Brain pericyte (primary cell): ENCODE data around the gene RSL1D1.
"Not testable (repeated sequence)": the region's sequence is repeated elsewhere in the genome, so short reads cannot be mapped to it uniquely, and the experiment has no call there.

ENCODE experiments used
- DNase-seq: peaks from one replicate; pipeline ENCODE4 v3.0.0-alpha.2; 2012; ENCODE audit warnings: low read depth, low spot score

RSL1D1 gene

DNA sequence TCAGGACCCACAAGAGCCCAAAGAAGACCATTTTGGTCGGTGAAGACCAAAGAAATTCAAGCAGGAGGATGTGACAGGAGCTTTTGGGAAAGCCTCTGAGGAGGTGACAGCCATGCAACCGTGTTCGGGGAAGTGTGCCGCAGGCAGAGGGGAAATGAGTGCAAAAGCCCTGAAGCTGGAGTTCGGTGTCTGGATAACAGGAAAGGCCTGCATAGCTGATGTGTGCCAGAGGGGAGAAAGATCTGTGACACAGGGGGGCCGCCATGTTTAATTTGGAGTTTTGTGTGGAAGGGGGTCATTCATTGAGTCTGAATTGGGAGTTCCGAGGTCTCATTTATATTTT, 53.4 kb downstream of the RSL1D1 start:
- DNase-seq = no peak

DNA sequence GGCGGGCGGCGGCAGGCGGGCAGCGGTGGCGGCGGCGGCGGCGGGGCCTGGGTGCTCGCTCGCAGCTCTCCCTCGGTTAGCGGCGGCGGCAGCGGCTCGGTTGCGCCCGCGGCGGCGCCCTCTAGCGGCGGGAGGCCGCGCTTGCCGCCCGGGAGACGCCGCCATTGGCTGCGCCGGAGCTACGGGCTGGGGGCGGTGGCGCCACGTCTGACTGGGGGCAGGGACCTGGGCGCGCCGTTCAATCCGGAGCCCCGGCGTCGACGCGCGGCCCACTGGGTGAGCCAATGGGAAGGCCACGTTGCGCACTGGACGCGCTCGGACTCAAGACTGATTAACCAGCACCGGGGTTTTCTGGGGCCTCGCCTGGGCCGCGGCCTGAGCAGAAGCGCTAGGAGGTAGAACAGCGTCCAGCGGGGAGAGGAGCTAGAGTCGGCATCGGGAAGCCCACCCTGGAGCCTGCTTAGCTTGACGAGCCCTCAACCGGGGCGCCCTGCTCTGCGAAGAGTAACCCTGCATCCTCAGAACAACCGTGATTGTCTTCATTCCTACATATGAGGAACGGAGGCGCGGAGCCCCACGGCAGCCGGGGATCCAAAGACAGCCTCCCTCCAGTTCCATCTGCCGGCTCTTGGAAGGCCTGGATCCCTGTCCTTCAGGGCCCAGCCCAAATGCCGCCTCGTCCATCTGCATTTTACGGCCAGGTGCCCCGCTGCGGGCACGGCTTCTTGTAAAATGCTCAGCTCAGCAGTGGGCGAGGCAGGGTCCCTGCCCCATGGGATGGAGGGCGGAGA, 54.0 kb downstream of the RSL1D1 start, which contains the start of gene ZC3H7A:
Gene ZC3H7A (minus strand): TSS at position 93 of the 791 bp plus-strand sequence. CDS start 14,904 bp downstream, outside the sequence.
- DNase-seq = peak; percentile 89

DNA sequence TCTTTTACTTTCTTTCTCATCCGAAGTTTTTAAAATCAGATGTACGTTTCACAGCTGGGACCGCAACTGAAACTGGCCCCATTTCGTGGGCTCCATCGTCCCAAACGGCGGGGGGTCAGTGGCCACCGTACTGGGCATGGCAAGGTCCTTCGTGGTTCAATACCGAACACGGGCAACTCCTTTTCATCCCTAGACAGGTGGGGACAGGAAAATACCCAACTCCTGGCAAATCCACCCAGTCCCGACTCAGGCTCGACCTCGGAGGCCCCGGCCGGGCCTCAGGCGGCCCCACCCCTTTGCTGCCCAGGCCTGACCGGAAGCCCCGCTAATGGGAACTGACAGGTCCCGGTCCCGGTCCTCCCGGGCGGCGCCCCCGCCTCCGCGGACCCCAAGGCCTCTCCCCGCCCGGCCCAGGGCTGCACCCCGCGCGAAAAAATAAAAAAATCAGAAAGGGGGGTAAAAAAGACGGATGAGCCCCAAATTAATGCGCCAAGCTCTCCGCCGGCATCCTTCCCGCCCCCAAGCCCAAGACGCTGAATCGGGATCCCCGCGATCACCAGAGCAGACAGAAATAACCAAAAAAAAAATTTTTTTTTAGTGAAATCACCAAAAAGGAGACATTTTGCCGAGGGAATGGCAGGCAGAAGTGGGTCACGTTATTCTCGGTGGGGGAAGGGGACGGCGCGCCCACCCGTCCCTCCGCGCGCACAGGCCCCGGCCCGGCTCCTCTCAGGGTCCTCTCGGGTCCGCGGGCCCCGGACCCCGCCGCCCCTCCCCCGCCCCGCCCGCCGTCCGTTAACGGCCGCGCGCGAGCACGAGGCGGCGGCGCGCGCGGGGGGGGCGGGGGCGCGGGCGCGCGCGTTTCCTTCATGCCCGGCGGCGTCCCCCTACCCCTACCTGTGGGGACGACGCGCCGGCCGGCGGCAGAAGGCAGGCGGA, 54.8 kb downstream of the RSL1D1 start:
- no peak for DNase-seq

DNA sequence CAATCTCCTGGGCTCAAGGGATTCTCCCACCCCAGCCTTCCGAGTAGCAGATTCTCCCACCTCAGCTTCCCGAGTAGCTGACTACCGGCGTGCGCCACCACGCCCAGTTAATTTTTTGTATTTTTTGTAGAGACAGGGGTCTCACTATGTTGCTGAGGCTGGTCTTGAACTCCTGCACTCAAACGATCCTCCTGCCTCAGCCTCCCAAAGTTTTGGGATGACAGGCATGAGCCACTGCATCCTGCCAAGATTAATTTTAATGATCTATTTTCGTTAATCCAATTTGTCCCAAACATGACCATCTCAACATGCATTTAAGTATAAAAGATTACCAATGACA, 55.5 kb downstream of the RSL1D1 start:
- no peak for DNase-seq

DNA sequence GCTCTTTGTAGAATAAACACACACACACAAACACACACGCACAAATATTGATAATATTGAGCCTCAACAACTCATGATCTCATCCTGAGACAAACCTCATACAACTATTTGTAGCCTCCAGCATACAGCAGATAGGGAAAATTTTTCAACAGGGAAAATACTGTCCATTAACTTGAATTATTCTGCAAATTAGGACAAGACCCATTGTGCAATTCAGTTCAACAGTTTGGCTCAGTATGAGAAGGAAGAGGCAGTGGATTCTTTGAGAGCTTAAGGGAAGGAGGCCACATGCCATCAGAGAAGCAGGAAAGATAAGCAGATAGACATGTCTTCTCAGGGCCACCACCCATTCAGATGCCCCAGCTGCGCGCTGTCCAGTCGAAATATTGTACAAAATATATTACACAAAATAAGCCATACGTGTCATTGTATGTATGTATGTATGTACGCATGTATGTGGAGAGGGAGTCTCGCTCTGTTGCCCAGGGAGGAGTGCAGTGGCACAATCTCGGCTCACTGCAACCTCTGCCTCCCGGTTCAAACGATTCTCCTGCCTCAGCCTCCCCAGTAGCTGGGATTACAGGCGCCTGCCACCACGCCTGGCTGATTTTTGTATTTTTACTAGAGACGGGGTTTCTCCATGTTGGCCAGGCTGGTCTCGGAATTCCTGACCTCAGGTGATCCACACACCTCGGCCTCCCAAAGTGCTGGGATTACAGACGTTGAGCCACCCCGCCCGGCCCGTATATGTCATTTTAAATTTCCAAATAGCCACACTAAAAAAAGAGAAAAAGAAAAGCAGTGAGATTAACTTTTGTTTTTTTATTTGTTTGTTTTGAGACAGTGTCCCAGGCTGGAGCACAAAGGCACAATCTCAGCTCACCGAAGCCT, 56.1 kb downstream of the RSL1D1 start:
- no peak for DNase-seq

DNA sequence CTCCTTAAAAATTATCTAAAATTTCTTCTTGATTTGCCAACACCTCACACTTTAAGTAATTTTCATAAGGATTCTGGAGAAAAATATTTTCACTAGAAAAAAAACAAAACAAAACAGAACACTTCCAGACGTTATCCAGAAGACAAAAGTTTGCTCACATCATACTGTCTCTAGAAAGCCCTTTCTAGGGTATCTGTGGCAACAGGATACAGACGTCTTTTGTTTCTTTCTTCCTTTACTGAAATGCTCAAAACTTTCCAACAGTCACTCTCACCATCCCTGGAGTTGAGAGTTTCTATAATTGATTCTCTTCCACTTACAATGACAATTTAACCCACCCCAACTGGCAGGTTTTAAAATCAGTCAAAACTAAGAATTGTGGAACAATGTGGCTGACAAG, 56.9 kb downstream of the RSL1D1 start:
- no peak for DNase-seq

DNA sequence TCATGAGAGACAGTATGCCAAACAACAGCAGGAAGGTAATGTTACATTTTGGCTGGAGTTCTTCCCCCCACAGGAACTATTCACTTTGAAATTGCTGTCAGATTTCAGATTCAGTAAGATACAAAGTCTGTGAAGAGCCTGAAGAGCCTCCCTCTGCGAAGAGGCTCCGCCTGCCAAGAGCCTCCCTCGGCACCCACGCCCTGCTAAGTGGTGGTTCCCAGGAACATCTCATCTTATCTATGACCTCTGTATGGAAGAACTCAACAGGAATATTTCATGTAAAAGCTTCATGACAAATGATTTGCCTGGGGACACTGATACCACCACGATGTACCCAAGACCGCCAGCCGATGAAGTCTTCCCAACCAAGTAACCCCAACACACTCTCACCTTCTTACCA, 57.5 kb downstream of the RSL1D1 start:
- no peak for DNase-seq

DNA sequence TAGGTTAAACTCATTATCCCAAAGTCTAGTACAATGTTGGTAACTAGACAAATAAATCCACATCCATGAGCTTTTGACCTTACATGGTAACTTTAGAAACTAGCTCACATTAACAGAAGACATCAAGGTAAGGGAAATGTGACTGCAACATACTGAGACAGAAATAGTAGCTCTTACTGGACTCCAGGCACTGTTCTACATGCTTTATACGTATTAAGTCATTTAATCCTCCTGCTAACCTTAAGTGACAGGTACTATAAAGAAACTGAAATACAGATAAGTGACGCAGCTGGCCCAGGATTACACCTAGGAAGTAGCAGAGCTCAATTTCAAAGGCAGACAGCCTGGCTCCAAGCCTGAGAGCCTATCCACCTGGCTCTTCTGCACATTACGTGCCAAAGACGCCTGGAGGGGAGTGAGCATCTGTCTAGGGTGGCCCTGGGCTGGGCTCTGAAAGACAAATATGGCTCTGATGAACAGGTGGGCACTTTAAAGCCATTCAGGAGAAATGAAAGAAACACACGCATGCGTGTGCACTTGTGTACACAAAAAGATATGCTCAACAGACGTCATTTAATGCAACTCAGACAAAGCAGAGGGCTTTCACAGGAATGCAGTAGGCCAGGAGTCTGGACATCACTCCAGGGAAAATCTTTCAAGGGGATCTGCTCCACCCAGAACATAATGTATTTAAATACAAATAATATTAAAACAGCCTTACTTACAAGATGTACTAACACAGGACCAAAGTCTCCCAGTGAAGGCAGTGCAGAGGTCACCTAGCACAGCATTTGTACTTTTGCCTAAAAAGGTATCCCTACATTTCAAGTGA, 58.7 kb downstream of the RSL1D1 start:
- no peak for DNase-seq

DNA sequence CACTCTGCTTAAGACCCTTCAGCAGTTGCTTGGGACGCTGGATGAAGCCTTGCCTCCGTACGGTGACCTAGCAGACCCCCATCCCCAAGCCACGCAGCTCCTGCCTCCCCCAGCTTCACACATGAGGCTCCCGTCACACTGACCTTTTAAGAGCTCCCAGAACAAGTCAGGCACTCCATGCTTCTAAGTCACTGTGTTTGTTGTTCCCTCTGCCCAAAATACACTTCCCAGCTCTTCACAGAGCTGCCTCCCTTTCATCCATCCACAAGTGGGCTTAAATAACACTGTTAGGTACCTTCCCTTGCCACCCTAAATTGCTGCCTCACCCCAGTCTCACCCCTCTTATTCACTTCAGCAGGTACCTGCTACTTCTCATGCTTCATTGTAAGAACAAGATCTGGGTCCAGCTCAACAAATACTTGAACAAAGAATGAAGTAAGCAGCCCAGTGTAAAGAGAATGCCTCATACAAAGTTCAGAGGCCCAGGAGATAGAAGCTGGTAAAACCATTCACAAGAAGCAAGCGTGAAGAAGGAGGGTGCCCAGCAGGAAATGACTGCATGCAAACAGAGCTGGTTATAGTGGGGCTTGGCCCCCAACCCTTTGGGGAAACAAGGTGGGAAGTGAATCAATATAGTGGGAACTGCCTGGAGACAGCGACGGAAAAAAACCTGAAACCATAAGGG, 60.1 kb downstream of the RSL1D1 start:
- no peak for DNase-seq

DNA sequence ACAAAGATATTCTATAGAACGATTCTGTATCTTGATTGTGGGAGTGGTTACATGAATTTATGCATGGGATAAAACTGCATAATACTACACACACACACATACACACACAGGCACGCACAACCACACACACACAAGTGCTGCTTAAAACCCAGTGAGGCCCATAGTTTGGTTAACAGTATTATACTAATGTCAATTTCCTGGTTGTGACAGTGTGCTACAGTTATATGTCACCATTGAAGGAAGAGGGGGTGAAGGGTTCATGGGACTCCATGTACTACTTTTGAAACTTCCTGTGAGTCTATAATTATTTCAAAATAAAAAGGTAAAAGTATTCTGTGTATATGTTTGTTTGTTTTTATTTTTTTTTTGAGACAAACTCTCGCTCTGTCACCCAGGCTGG, 62.4 kb downstream of the RSL1D1 start:
- no peak for DNase-seq

DNA sequence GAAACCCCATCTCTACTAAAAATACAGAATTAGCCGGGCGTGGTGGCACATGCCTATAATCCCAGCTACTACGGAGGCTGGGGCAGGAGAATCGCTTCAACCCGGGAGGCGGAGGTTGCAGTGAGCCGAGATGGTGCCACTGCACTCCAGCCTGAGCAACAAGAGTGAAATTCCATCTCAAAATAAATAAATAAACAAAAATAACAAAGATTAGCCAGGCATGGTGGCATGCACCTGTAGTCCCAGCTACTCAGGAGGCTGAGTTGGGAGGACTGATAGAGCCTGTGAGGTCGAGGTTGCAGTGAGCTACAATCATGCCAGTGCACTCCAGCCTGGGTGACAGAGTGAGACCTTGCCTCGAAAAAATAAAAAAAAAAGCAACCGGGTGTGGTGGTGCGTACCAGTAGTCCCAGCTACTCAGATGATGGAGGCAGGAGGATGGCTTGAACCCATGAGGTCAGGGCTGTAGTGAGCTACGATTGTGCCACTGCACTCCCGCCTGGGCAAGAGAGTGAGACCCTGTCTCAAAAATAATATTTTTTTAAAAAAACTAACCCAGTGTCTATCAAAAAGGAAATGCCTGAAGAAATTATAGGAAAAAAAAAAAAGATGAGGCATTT, 66.3 kb downstream of the RSL1D1 start:
- DNase-seq = not testable (repeated sequence)

DNA sequence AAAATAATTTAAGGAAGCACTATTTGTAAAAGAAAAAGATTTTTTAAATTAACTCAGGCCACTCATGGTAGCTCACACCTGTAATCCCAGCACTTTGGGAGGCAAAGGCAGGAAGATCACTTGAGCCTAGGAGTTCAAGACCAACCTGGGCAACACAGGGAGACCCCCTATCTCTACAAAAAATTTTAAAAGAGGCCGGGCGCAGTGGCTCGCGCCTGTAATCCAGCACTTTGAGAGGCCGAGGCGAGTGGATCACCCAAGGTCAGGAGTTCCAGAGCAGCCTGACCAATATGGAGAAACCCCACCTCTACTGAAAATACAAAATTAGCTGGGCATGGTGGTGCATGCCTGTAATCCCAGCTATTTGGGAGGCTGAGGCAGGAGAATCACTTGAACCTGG, 67.0 kb downstream of the RSL1D1 start:
- DNase-seq = not testable (repeated sequence)

DNA sequence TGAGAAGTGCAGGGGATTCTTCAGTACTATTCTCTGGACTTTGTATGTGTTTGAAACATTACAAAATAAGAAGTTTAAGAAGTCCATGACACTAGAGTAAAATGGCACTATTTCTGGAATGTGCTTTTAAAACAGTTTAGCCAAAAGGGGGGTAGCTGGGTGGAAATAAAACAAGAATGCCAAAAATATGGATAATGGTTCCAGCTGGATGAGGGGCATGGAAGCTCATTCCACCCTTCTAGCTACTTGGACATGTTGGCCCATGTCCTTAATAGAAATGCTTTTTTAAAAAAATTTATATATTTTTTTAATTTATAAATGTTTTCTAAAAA, 67.3 kb downstream of the RSL1D1 start:
- no peak for DNase-seq
